Stimulated activated CD8-positive, alpha-beta memory T cell treated with anti-CD3 and anti-CD28 coated beads, Interleukin-4, amount 100 ng/mL, for 48 hours (primary cell): ENCODE data around the gene GOLGA6A.

Experiments used
- DNase-seq: peaks from one replicate; pipeline ENCODE4 v3.0.0-alpha.2; 2020

The GOLGA6A gene

GRCh38 chr15:74035121-74036017 lies 47.0 kb downstream of the GOLGA6A start:
- no peak for DNase-seq

GRCh38 chr15:74034206-74034755 lies 48.1 kb downstream of the GOLGA6A start:
- no peak for DNase-seq

- no peak for DNase-seq
Observed at GRCh38 chr15:74032606-74033561, 49.5 kb downstream of the GOLGA6A start.

- no peak for DNase-seq
Observed at GRCh38 chr15:74032046-74032445, 50.3 kb downstream of the GOLGA6A start.

GRCh38 chr15:74028646-74029045 lies 53.7 kb downstream of the GOLGA6A start:
- no peak for DNase-seq

GRCh38 chr15:74027688-74028087 lies 54.7 kb downstream of the GOLGA6A start:
- DNase-seq, result no peak

- DNase-seq, result no peak
Observed at GRCh38 chr15:74025436-74025835, 56.9 kb downstream of the GOLGA6A start.

GRCh38 chr15:74024687-74025086 lies 57.7 kb downstream of the GOLGA6A start:
- DNase-seq, result no peak

- DNase-seq, result no peak
Observed at GRCh38 chr15:74022706-74023470, 59.5 kb downstream of the GOLGA6A start.
